HEK293 (cell line): ENCODE results near the gene ZFAND3.

Experiments used
- CTCF ChIA-PET: fragments of 350-600 bp; formaldehyde crosslinking; extraction: SDS; loops from one replicate; lab custom pipeline; 2021; ENCODE audit warnings: antibody characterized with exemption; lab: Yijun Ruan, JAX
- POLR2A ChIA-PET: fragments of 300-600 bp; formaldehyde crosslinking; extraction: SDS; loops from one replicate; lab custom pipeline; 2020; ENCODE audit warnings: antibody characterized with exemption, inconsistent platforms; lab: Yijun Ruan, JAX
- H3K27ac ChIP-seq: fragments of 200-500 bp; sonication (Bioruptor generic); 2 replicates; pipeline ENCODE4 v1.5.1; 2014; ENCODE audit warnings: low read depth, low read length, control low read depth, inconsistent platforms; ENCODE audit errors: extremely low read depth
- H3K36me3 ChIP-seq, 2 experiments: fragments of 200-500 bp in 1 of 2; sonication (Bioruptor generic) in 1 of 2; 1 replicate in 1 of 2; 2 replicates in 1 of 2; pipeline ENCODE4 v1.5.1; 2014 to 2017; ENCODE audit warnings: inconsistent platforms in 2 of 2, low read length in 2 of 2; ENCODE audit not compliant: control insufficient read depth in 2 of 2, insufficient read depth in 1 of 2
- H3K4me1 ChIP-seq: fragments of 200-500 bp; sonication (Bioruptor generic); 2 replicates; pipeline ENCODE4 v1.5.1; 2014; ENCODE audit warnings: mild to moderate bottlenecking, low read length, inconsistent platforms; ENCODE audit not compliant: control insufficient read depth, insufficient read depth
- H3K4me3 ChIP-seq: 2 replicates; pipeline ENCODE4 v1.5.1; 2011; ENCODE audit warnings: low read depth, mild to moderate bottlenecking, control low read depth, low read length, moderate library complexity
- H3K9me3 ChIP-seq: fragments of 200-500 bp; sonication (Bioruptor generic); 2 replicates; pipeline ENCODE4 v1.5.1; 2014; ENCODE audit warnings: low read depth, low read length, inconsistent platforms; ENCODE audit not compliant: control insufficient read depth, insufficient read depth
- GLI4 ChIP-seq: fragments of 450-650 bp; formaldehyde crosslinking; IDR thresholded peaks from 2 replicates; pipeline ENCODE4 v1.5.1; 2016; ENCODE audit warnings: missing biosample characterization, missing genetic modification characterization
- GLIS2 ChIP-seq: fragments of 450-650 bp; formaldehyde crosslinking; IDR thresholded peaks from 2 replicates; pipeline ENCODE4 v1.5.1; 2016; ENCODE audit warnings: missing biosample characterization, missing genetic modification characterization
- MZF1 ChIP-seq: fragments of 450-650 bp; formaldehyde crosslinking; IDR thresholded peaks from 2 replicates; pipeline ENCODE4 v1.5.1; 2017; ENCODE audit warnings: missing biosample characterization, missing genetic modification characterization, borderline replicate concordance
- PRDM2 ChIP-seq: fragments of 450-650 bp; formaldehyde crosslinking; IDR thresholded peaks from 2 replicates; pipeline ENCODE4 v1.5.1; 2016; ENCODE audit warnings: missing biosample characterization, missing genetic modification characterization, borderline replicate concordance
- ZNF132 ChIP-seq: fragments of 450-650 bp; formaldehyde crosslinking; IDR thresholded peaks from 2 replicates; pipeline ENCODE4 v1.5.1; 2017; ENCODE audit warnings: missing biosample characterization, missing genetic modification characterization, borderline replicate concordance
- ZNF239 ChIP-seq: fragments of 450-650 bp; formaldehyde crosslinking; IDR thresholded peaks from 2 replicates; pipeline ENCODE4 v1.5.1; 2016; ENCODE audit warnings: missing biosample characterization, missing genetic modification characterization
- ZNF248 ChIP-seq: fragments of 450-650 bp; formaldehyde crosslinking; IDR thresholded peaks from 2 replicates; pipeline ENCODE4 v1.5.1; 2017; ENCODE audit warnings: missing biosample characterization, missing genetic modification characterization
- ZNF274 ChIP-seq, 2 experiments: fragments of 200-500 bp in 1 of 2; fragments of 450-650 bp in 1 of 2; sonication (Bioruptor generic) in 1 of 2; formaldehyde crosslinking in 1 of 2; IDR thresholded peaks; 2 replicates each; pipeline versions ENCODE4 v1.5.1 to v1.6.1; 2014 to 2016; ENCODE audit warnings: borderline replicate concordance in 1 of 2, inconsistent platforms in 1 of 2, low read length in 1 of 2, missing biosample characterization in 1 of 2, missing genetic modification characterization in 1 of 2
- ZNF518A ChIP-seq: fragments of 450-650 bp; formaldehyde crosslinking; conservative IDR thresholded peaks from 2 replicates; pipeline ENCODE4 v1.5.1; 2016; ENCODE audit warnings: low read depth, missing biosample characterization, missing genetic modification characterization
- ZNF560 ChIP-seq: fragments of 450-650 bp; formaldehyde crosslinking; IDR thresholded peaks from 2 replicates; pipeline ENCODE4 v1.5.1; 2017; ENCODE audit warnings: missing biosample characterization, missing genetic modification characterization, borderline replicate concordance
- ZNF600 ChIP-seq: fragments of 450-650 bp; formaldehyde crosslinking; IDR thresholded peaks from 2 replicates; pipeline ENCODE4 v1.5.1; 2016; ENCODE audit warnings: missing biosample characterization, missing genetic modification characterization
- ZNF624 ChIP-seq: fragments of 450-650 bp; formaldehyde crosslinking; IDR thresholded peaks from 2 replicates; pipeline ENCODE4 v1.5.1; 2017; ENCODE audit warnings: missing biosample characterization, missing genetic modification characterization
- ZNF785 ChIP-seq: fragments of 450-650 bp; formaldehyde crosslinking; IDR thresholded peaks from 2 replicates; pipeline ENCODE4 v1.5.1; 2016; ENCODE audit warnings: missing biosample characterization, missing genetic modification characterization
- ZSCAN16 ChIP-seq: fragments of 450-650 bp; formaldehyde crosslinking; IDR thresholded peaks from 2 replicates; pipeline ENCODE4 v1.5.1; 2016; ENCODE audit warnings: missing biosample characterization, missing genetic modification characterization
- ZSCAN30 ChIP-seq: fragments of 450-650 bp; IDR thresholded peaks from 2 replicates; pipeline ENCODE4 v1.5.1; 2018; ENCODE audit warnings: missing biosample characterization, mild to moderate bottlenecking, missing genetic modification characterization, moderate library complexity

ZFAND3 gene

GRCh38 chr6:38187811-38188590 lies 368.5 kb downstream of the ZFAND3 start (continued):
- TF ChIP-seq GLI4 (no peak), ZSCAN30 (tag by site-specific recombination) (no peak), ZNF785 (no peak)

- no peak for TF ChIP-seq GLIS2 (tag by site-specific recombination)
- TF ChIP-seq PRDM2, result no peak
- no peak for TF ChIP-seq ZNF518A (tag by site-specific recombination)
- no peak for TF ChIP-seq ZNF274 (IDR thresholded peaks at IDR 0.05; ENCODE audit: low read length)
- no peak for TF ChIP-seq ZNF274 (tag by site-specific recombination; IDR thresholded peaks at IDR 0.05; ENCODE audit: borderline replicate concordance)
- no peaks in the 10 kb centered on the region for H3K4me1 ChIP-seq
- ChIA-PET POLR2A (no interaction called here), CTCF (interaction anchor here (0.6 kb wide), 1 partner anchor 841 kb away, joined by 4 read pairs; no protein-coding TSS in a partner anchor)
- no peaks in the 10 kb centered on the region for H3K9me3 ChIP-seq
- no peak overlapping the region for H3K4me3 ChIP-seq
- H3K27ac ChIP-seq, result no peak overlapping the region
- no peaks in the 10 kb centered on the region for H3K36me3 ChIP-seq
Observed at GRCh38 chr6:38188677-38189335, 369.3 kb downstream of the ZFAND3 start.

GRCh38 chr6:38191418-38191817 lies 371.9 kb downstream of the ZFAND3 start:
- Histone ChIP-seq H3K9me3 (no peaks in the 10 kb centered on the region), H3K4me3 (no peak overlapping the region), H3K27ac (no peak overlapping the region), H3K4me1 (no peaks in the 10 kb centered on the region), H3K36me3 (no peaks in the 10 kb centered on the region)
- CTCF ChIA-PET, result no interaction called here
- POLR2A ChIA-PET, result no interaction called here
- TF ChIP-seq ZNF624, result no peak
- no peak for TF ChIP-seq GLI4
- TF ChIP-seq ZNF132 (tag by site-specific recombination), result no peak
- TF ChIP-seq ZNF239 (tag by site-specific recombination), result no peak
- no peak for TF ChIP-seq ZSCAN16 (tag by site-specific recombination)
- TF ChIP-seq ZNF600 (tag by site-specific recombination), result no peak
- no peak for TF ChIP-seq ZNF248 (tag by site-specific recombination)
- no peak for TF ChIP-seq ZNF560 (tag by site-specific recombination)
- TF ChIP-seq MZF1 (tag by site-specific recombination), result no peak
